Stimulated activated naive CD4-positive, alpha-beta T cell (primary cell): ENCODE measurements around the gene PKNOX2.

Source experiments
- DNase-seq, 6 experiments: peaks; one replicate each; lab custom pipeline; 2025; lab: John Stamatoyannopoulos, UW

The PKNOX2 gene

DNA sequence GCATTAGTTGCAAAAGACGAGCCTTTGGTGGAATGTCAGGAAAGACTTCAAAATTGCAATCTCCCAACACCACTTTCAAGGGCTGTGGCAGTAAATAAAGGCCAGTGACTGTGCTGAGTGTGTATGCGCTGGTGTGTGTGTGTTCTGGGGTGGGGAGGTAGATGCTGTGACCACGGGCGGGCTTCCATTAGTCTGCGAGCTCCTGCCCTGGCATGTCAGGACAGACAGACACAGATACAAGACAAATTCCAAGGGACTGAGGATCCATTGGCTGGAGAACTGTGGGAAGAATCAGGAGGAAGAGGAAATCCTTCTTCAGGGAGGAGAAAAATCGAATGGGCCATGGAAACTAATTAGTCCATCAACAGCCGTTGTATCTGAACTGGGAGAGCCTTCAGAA is 248.0 kb downstream of the PKNOX2 start:
- no peak for DNase-seq

DNA sequence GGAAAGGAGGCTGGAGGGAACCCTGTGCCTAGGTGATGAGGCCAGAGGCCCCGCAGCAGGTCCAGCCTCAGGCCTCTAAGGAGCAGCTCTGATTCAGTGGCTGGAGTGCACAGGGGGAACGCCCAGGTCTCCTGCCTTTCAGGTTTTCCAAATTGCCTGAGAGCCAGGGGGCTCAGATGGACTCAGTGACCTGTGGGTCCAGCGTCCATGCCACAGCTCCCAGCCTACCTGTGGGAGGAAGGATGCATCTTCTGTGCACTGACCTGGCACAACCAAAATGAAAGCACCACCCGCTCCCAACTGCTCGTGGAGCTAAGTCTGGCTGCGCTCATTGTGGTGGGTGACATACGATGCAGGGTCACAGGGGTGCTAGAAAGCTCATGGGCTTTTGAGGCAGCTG is 248.7 kb downstream of the PKNOX2 start:
- no peak for DNase-seq

DNA sequence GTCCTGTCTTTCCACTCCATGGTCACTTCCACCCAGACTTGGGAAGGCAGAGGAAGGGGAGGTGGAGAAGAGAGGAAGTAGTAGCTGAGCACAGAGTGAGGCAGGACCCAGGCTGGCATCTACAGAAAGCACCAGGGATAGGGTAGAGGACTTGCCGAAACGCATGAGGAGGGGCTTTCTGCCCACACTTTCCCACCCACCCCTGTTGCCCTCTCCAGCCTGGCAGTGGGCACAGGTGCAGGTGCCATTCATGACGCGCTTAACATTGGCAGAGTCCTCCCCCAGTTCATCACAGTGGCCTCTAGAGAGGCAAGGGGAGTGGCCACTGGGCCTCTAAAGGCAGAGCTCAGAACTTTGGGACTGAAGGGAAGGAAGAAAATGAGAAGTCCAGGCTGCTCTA is 249.6 kb downstream of the PKNOX2 start:
- DNase-seq, result no peak

DNA sequence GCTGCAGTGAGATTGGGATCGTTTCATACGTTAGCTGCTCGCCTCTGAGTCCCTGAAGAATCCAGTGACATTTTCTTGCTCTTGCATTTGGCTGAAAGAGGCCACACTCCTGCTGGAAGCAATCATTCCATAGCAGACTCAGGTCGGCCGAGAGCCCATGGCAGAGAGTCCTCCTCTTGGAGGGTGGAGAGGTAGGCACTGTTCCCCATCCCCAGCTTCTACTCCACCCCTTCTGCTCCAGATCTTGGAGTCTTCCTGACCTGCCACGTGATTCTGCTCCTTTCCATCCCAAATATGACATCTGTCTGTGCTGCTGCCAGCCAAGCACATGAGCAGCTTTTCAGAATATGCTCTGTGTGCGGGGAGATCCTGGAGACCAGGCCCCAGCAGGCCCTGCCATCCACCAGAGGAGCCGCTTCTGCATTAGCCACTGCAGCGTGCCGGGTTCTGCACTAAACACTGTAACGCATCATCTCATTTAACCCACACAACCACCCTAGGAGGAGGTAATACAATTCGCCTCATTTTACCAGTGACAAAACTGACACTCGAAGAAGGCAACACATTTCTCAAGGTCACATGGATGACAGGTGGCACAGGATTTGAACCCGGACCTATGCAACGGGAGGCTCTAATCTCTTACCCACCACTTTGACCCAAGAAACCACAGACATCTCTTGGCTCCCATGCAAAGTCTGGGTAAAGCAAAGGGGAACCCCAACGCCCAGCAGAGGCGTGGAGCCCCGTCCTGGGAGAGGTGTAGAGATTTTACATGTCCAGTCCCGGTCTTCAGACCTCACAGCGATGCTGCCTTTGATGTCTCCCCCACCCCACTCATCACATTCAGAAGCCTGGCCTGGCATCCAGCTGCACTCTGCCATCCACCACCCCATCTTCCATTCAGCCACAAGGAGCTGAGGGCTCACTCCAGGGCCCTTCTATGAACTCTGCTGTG is 252.7 kb downstream of the PKNOX2 start:
- no peak for DNase-seq

DNA sequence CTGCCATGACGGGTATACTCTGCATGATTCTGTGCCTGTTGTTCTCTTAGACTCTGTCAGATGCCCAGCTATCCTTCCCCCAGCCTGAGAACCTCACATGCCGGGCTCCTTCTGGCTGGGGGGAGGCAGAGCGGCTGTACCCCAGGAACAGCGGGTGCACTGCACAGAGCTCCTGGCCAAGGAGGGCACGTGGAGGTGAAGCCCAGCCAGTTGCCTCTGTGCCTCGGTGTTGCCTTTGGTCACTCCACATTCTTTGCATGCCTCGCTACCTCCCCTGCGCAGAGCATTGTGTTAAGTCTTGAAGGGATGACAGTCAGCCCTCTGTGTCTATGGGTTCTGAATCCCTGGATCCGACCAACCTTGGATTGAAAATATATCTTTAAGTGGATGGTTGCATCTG is 253.8 kb downstream of the PKNOX2 start:
- no peak for DNase-seq

DNA sequence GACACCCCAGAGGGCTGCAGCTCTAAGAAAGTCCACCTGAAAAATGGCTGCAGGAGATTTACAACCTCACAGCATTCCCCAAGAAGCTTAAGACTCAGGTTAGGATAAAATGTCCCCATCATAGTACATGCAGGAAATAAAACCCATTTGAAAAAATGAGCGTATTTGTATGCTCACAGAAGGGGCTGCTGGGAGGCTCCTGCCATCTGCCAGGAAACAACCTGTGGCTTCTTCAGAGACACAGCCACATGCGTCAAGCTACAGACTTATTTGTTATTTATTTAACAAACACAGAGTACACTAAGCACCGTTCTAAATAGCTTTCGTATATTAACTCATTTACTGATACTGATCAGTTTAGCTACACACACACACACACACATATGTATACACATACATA is 258.1 kb downstream of the PKNOX2 start:
- DNase-seq, result no peak

DNA sequence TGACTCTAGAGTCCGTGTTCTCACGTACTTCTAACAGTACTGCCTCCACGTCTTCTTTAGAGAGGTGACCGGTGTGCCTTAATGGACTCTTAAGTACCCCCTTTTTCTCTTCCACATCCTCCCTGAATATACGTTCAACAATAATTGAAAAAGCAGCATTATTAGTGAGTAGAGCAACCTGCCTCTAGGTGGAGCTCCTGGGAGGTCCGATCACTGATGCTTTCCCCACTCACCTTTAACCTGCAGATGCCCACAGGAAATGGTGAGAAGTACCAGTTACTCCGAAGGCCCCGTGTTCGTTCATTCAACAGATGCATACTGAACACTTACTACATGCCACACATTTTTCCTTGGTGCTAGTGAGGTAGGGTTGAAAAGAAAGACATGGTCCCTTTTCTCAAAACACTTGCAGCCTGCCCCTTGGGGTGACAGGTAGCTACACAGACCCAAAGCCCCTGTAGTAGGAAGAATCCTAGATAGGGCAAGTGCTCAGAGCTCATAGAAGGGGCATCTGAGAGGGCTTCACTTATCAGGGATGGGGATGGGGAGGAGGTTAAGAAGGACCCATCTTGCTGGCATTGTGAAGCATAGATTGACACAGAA is 258.8 kb downstream of the PKNOX2 start:
- no peak for DNase-seq

DNA sequence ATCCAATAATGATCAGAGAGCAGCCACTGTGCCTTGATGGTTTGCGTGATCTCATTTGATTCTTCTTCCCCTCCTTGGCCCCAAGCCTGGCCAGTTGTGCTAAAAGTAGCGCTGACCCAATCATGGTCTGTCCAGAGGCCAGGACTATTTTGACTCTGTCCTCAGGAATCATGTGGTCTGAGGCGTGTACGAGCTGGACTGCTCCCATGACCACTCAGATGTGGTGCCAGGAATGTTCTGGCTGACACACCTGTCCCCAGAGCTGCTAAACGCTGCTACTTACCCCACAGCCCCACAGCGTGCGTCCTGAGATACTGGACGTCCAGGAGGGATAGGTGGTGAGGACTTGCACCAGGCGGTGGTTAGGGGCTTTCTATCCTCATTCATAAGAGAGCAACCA is 261.1 kb downstream of the PKNOX2 start:
- DNase-seq, result no peak

DNA sequence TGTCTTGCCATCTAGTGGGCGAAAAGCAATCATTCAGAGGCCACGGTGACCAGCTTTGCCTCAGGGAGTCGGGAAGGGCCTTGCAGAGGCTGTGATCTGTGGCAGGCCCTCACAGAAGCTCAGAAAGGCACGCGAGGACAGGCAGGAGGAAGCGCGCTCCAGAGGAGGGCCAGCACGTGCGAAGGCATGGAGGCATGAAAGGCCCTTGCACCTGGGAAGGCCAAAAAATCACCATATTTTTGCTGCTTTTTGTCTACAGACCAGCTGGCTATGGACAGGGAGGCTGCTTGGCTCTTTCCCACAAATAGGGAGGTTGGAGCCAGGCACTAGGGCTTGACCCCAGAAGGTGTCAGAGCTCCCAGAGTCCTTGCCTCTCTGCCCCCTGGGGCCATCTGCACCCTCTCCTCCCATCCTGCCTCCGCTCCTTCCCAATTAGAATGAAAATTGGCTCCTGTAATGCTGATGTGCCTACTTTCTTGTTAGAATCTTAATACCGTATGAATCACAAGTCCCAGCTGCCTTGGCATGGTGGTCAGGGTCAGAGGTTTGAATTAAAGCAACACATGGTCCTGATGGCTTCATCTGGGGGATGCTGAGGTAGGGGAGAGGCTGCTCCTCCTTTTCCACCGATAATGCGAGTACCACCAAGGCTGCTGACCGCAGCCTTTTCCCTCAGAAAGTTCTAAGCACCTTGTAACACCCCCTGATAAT is 262.4 kb downstream of the PKNOX2 start:
- DNase-seq, result no peak

DNA sequence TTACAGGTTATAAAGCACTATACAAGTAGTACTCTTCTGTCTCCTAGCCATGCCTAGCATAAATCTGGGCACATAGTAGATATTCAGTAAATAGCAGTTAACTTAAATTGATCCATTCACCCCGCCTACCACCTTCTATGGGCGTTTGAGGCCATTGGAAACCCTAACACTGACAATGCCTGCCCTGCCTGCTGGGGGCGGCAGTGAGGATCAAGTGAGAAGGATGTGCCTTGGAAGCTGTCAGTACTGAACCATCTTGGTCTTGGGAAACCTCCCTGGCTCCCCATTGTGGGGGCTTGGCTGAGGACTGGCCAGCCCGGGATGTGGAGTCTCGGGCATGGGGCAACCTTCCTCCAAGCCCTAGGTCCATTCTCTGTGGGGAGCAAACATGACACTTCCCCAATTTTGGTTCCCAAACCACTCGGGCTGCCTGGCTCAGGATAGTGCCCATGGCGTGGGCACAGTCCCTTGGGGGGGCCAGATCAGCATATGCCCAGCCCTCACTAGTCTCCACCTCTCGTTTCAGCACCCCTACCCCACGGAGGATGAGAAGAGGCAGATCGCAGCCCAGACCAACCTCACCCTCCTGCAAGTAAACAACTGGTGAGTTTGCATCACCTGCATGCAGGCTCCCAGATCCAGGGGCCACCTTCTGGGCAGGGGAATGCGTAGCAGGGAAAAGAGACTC is 264.1 kb downstream of the PKNOX2 start:
- no peak for DNase-seq

DNA sequence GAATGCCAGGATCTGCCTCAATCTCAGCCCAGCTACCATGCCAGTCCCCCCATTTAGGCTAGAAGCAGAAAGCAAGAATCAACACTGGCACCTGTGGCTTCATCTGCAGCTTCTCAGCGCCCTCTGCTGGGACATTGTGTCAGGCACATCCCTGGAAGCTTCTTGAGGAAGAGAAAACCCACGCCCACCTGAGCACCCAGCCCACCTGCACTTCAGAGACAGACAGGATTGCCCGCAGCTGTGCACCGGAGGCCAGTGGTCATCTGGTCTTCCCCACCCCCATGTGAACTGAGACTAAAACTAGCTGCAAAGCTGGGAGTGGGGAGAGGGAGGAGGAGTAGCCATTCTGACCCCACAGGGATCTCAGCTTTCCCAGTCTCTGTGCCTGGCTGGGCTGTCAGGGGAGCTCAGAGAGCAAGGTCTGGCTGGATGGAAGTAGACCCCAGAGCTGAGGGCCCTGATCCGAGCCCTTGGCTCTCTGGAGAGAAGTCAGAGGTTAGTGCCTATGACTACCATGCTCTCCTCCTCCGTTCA is 264.7 kb downstream of the PKNOX2 start:
- DNase-seq, result peak in 4 of 6 experiments; percentile 1 to 17 (median 10)

DNA sequence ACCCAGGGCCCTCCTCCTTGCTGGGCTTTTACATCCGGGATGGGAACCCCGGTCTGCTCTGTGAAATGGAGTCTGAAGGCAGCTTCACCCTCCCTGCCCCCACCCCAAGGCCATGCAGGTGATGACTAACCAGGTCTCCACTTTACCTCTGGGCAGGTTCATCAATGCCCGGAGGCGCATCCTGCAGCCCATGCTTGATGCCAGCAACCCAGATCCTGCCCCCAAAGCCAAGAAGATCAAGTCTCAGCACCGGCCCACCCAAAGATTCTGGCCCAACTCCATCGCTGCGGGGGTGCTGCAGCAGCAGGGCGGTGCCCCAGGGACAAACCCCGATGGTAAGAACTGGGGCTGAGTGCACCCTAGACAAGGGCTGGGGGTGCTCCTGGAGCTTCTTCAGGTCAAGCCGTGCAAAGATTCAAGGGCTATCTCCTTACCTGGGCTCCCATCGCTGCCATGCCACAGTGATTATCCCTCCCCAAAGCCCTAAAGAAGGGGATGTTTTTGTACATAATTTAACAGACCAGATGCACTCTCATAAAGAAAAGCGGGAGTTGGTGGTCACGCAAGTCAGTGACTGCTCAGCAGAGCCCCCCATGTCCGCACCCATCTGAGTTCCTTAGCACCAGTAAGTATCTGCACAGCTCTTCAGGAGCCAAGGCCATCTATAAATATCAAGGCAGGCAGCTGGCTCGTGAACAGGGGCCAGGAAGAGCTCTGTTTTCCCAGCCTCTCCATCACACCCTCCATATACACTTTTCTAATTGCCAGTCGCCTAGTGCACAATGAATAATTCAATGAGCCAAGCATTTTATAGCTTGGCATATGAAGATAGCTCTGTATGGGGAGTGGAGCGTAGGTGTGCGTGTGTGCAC is 265.5 kb downstream of the PKNOX2 start:
- DNase-seq, result no peak

DNA sequence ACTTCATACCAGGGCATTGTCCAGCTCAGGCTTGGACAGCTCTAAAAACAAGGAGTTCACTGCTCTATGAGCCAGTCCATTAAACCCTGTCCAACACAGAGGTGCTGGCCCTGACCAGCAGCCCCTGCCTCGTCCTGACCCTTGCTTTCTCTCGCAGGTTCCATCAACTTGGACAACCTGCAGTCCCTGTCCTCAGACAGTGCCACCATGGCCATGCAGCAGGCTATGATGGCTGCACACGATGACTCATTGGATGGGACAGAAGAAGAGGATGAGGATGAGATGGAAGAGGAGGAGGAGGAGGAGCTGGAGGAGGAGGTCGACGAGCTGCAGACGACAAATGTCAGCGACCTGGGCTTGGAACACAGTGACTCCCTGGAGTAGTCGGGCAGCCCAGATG is 266.5 kb downstream of the PKNOX2 start:
- DNase-seq, result no peak

DNA sequence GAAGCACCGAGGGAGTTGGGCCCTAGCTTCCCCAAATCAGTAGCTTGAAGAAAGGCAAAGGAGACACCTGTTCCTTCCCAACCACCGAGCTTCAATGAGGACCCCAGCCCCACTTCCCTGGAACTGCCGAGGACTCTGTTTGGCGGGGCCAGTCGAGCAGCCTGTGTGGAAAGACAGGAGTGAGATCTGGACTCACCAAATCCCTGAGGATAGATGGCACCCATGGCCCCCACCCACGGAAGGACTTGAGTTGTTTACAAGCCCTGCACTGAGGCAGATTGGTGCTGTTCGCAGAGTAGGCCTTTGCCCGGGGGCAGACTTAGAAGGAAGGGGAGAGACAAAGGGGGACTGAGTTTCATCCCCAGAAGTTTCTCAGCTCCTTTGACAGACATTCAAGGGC is 266.9 kb downstream of the PKNOX2 start:
- no peak for DNase-seq

DNA sequence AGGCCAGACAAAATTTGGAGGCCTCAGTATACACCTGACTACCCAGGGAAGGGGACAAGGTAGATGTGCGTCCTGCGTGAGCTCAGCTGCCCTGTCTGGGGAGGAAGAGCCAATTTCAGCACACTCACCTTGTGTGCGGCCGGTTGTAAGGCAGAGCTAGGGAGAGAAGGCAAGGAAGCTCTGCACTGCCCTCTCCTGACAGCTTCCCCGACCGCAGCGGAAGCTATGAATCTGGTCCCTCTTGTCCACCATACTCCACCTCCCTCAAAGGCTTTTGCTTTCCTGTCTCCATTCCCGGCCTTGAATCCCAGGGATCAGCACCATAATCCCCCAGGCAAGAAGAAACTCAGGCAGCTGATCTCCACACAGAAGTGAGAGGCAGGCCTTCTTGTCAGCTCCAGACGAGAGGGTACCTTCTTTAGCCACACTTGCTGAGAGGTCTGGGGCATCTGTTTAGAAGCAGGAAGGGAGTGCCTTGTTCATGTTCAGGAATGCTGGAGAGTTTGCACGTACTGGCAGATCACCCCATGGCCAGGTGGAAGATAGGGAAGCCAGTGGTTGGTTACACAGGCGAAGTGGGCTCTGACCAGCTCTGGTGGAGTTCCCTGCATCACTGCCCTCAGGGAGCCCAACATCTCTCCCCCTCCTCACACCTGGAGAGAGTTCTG is 269.0 kb downstream of the PKNOX2 start:
- no peak for DNase-seq

DNA sequence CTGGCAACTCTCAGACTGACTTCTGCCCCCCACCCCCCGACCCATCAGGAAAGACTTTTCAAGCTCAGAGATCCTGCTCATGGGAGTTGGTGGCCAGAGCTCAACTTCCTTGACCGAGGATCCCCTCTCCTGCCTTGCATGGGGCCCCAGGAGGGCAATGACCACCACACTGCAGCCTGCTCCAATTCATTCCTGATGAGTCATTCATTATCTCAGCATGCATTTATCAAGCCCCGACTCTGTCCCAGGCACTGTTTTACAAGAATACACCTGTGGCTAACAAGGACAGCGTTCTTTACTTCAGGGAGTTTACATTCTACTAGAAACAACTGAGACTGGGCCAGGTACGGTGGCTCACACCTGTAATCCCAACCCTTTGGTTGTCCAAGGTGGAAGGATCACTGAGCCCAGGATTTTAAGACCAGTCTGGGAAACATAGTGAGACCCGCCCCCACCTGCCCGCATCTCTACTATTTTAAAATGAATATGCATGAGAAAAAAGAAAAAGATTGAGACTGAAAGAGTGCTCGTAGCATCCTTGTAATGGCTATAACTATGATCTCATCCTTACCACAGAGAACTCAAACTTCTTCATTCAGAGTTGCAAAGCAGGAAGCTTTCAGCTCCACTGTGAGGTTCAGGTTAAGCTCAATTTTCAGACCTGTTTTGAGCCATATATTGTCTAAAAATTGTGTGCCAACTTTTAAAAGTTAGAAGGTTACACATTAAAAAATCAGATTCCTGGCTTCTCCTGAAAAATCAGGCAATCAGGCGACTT is 271.1 kb downstream of the PKNOX2 start:
- no peak for DNase-seq

DNA sequence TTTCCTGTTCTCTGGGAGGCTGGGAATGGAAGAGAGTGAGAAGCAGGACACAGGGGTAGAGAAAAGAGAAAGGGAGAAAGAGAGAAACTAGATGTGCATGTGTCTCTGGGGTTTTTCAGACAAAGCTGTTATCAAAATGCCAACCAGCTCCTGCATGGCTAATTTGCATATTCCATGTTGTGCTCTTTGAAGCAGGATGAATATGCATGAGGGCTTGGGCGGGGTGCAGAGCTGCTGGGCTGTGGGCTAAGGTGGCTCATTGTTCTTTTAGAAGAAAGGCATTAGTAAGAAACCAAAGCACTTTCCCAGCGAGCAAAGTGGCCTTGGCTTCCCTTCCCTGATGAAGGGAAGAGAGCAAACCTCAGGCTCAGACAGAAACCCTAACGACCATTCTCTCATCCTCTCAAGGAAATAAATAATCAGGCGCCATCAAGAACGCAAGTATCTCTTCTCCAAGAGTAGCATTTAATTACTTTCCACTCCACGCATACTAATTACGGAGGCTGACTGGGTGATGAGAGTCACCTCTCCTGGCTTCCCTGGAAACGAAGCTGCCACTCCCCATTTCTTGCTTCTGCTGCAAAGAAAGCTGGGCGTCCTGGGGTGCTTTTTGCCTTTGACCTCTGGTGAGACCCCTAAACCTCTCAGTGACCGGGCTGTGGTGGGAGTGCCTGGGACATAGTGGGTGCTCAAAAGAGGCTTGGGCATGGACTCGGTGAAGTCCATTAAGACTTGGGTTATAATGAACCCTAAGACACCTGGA is 277.3 kb downstream of the PKNOX2 start:
- no peak for DNase-seq

DNA sequence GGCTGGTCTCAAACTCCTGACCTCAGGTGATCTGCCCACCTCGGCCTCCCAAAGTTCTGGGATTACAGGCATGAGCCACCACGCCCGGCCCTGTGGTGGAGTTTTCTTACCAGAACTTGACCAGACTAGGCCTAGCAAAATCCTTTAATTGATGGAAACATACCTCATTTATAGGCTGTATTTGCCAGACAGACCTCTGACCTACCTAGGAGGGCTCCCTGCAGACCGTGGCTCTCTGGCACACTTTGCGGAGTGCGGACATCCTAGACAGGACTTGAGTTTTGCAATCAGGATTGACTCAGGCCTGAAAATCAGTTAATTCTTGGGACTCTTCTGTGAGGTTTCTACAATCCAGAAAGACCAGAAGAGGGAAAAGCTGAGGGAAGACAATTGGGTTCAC is 278.4 kb downstream of the PKNOX2 start:
- DNase-seq, result no peak

DNA sequence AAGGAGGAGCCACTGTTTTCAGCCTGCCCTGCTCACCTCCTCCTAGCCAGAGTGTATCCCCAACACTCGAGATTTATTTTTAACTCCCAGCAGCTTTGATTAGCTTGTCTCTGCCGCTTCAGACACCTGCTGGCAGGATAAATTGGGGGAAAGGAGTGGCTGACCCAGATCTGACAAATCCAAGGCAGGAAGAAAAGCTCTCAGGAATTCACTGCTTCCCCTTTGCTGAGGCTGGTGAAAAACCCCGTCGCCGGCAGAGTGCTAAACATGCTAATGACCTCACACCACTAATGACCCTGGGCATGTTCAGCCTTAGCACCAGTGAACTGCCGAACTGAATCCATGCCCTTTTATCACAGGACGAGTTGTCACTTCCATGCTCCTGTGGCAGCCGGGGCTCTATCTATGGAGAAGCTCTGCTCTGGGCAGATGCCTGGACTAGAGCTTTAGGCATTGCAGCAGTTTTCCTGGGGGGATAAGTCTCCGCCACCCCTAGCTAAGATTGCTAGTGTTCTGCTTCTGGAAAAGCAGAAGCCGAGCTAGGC is 279.3 kb downstream of the PKNOX2 start:
- no peak for DNase-seq
